Mucosa of descending colon (tissue), 3 donors: ENCODE data around the gene IGSF3. TPM values are rescaled to one million over a fixed set of nuclear protein-coding genes. Genes with fewer than 3 reads are reported as not detected.
"Not testable (repeated sequence)": the region's sequence is repeated elsewhere in the genome, so short reads cannot be mapped to it uniquely, and the experiment has no call there.

Source experiments
- ATAC-seq: fragments of 200-7000 bp; cut with Tn5 transposase; one replicate; pipeline ENCODE4 v1.9.1; 2020; ENCODE audit warnings: mild to moderate bottlenecking, moderate library complexity
- DNase-seq, 3 donors: peaks; one replicate each; pipeline ENCODE4 v3.0.0-alpha.2; 2020
- H3K36me3 ChIP-seq: fragments of 200-600 bp; one replicate; pipeline ENCODE4 v1.8.0; 2021; ENCODE audit warnings: low read depth, mild to moderate bottlenecking
- H3K4me1 ChIP-seq: fragments of 200-600 bp; one replicate; pipeline ENCODE4 v1.8.0; 2021; ENCODE audit warnings: low read depth, mild to moderate bottlenecking
- H3K4me3 ChIP-seq: fragments of 200-600 bp; one replicate; pipeline ENCODE4 v1.8.0; 2021; ENCODE audit warnings: mild to moderate bottlenecking
- H3K9me3 ChIP-seq: fragments of 200-600 bp; one replicate; pipeline ENCODE4 v1.8.0; 2021; ENCODE audit warnings: mild to moderate bottlenecking
- CTCF ChIP-seq: fragments of 200-600 bp; IDR thresholded peaks from one replicate; pipeline ENCODE4 v1.8.0; 2022; ENCODE audit warnings: antibody characterized with exemption, mild to moderate bottlenecking
- intact Hi-C, 2 donors: fragments of 100-400 bp; cut with DNase I in 1 of 2; cut with micrococcal nuclease in 1 of 2; formaldehyde crosslinking; loops; one replicate each; pipeline versions ENCODE4 v1.11.0 to v1.11.1; 2022; cut with DNase I, micrococcal nuclease
- total RNA-seq, 3 donors: library from RNA; stranded (reverse); fragmentation: NEBNext Ultra II Directional in 2 of 3; extraction: Animal tissue kit (Norgen Biotek cat#: 25700) in 2 of 3; gene quantifications; one replicate each; pipeline versions ENCODE4 v1.2.1 to v1.2.4, GENCODE V29; 2021 to 2023
- donor health status: DM: no; HTN: no; CAD: no; lungs with moderate emphysema.
- donor health status: DM: no; HTN: no; CAD: no.
- donor health status: DM: no; HTN: yes; CAD: no.

The IGSF3 gene
- total RNA-seq, 3 donors from 2014 or later, result 20.9 to 35.4 (median 27.4) TPM

- H3K36me3 ChIP-seq, ATAC-seq, H3K4me3 ChIP-seq, H3K9me3 ChIP-seq, DNase-seq, H3K4me1 ChIP-seq, intact Hi-C loops: not testable (repeated sequence)
These were observed 59.4 kb downstream of the IGSF3 start for GRCh38 chr1:116608151-116608550.

GRCh38 chr1:116607463-116607862 is 60.1 kb downstream of the IGSF3 start:
- DNase-seq, H3K36me3 ChIP-seq, H3K4me1 ChIP-seq, intact Hi-C loops, H3K9me3 ChIP-seq, H3K4me3 ChIP-seq, ATAC-seq: not testable (repeated sequence)

GRCh38 chr1:116606067-116606466 is 61.5 kb downstream of the IGSF3 start:
- H3K4me3 ChIP-seq, H3K36me3 ChIP-seq, H3K4me1 ChIP-seq, H3K9me3 ChIP-seq, intact Hi-C loops: not testable (repeated sequence)
- ATAC-seq, result peak; percentile 85
- DNase-seq, result peak in 1 of 3 donors; percentile 25

GRCh38 chr1:116605315-116605714 is 62.2 kb downstream of the IGSF3 start:
- intact Hi-C loops, result no loop called here
- no peaks in the 10 kb centered on the region for H3K4me1 ChIP-seq
- ATAC-seq, result no peak
- no peak for TF ChIP-seq CTCF
- no peak for DNase-seq
- H3K9me3 ChIP-seq, result no peaks in the 10 kb centered on the region
- no peaks in the 10 kb centered on the region for H3K36me3 ChIP-seq
- no peak overlapping the region for H3K4me3 ChIP-seq

- ATAC-seq, H3K9me3 ChIP-seq, DNase-seq, H3K4me3 ChIP-seq, intact Hi-C loops, H3K4me1 ChIP-seq, H3K36me3 ChIP-seq: not testable (repeated sequence)
These were observed 63.1 kb downstream of the IGSF3 start for GRCh38 chr1:116604408-116604807.

- intact Hi-C loops, H3K4me1 ChIP-seq, DNase-seq, H3K4me3 ChIP-seq, H3K9me3 ChIP-seq, ATAC-seq, H3K36me3 ChIP-seq: not testable (repeated sequence)
These were observed 63.9 kb downstream of the IGSF3 start for GRCh38 chr1:116603646-116604045.

GRCh38 chr1:116599369-116599768 is 68.2 kb downstream of the IGSF3 start:
- H3K4me3 ChIP-seq, ATAC-seq, DNase-seq, H3K9me3 ChIP-seq, H3K36me3 ChIP-seq, intact Hi-C loops: not testable (repeated sequence)
- H3K4me1 ChIP-seq, result peaks cover 24% of the 10 kb centered on the region

- DNase-seq (peak; percentile 64 to 79 (median 77)), ATAC-seq (peak; percentile 81)
- H3K36me3 ChIP-seq, H3K9me3 ChIP-seq, H3K4me3 ChIP-seq, intact Hi-C loops: not testable (repeated sequence)
- H3K4me1 ChIP-seq, result peaks cover 27% of the 10 kb centered on the region
These were observed 69.0 kb downstream of the IGSF3 start for GRCh38 chr1:116598420-116599036.

- intact Hi-C loops, H3K4me3 ChIP-seq, H3K9me3 ChIP-seq, DNase-seq, H3K36me3 ChIP-seq: not testable (repeated sequence)
- H3K4me1 ChIP-seq, result peaks cover 28% of the 10 kb centered on the region
- ATAC-seq, result peak; percentile 75
These were observed 70.1 kb downstream of the IGSF3 start for GRCh38 chr1:116597388-116597787.

GRCh38 chr1:116596742-116597307 is 70.7 kb downstream of the IGSF3 start:
- ATAC-seq, result peak; percentile 70

More at GRCh38 chr1:116596742-116597307, 70.7 kb downstream of the IGSF3 start:
- H3K36me3 ChIP-seq, intact Hi-C loops, H3K4me3 ChIP-seq, H3K9me3 ChIP-seq, DNase-seq: not testable (repeated sequence)
- H3K4me1 ChIP-seq, result peaks cover 30% of the 10 kb centered on the region
